GM18526 (cell line): Measurements from ENCODE around the gene ARL15.

ENCODE experiments used
- POLR2A ChIP-seq: IDR thresholded peaks from 3 replicates; pipeline ENCODE4 v1.6.1; 2011; ENCODE audit not compliant: insufficient read length; ENCODE audit errors: extremely low read depth

The ARL15 gene

GRCh38 chr5:53902296-53902907, 408.0 kb downstream of the ARL15 start:
- TF ChIP-seq POLR2A: no peak

- no peak for TF ChIP-seq POLR2A
These were observed 409.7 kb downstream of the ARL15 start for GRCh38 chr5:53900677-53901076.

DNA sequence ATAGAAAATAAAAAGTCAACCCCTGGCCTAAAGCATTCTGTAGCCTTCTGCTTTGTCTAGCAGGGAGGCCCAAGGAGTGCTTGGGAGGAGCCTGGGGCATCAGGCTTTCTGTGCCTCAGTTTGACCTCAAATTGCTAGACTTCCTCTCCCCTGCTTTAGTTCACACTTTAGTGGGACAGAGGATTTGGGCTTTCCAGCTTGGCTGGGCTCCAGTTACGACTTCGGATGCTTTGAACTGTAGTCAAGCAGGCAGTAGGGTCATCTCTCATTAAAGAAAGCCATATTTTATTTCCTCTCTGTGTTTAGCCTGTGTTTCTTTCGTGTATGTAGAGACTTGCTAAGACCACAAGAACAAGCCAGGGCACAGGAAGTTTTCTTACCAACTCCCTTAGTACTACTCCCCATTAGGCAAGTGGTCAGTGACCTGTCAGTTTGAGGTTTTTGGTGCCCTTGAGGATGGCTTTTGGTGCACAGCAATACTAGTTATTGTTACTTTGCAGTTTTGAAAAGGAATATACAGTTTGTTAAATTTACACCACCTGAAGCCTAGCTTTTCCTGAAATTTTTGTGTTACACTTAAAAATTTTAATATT, 415.2 kb downstream of the ARL15 start:
- no peak for TF ChIP-seq POLR2A

DNA sequence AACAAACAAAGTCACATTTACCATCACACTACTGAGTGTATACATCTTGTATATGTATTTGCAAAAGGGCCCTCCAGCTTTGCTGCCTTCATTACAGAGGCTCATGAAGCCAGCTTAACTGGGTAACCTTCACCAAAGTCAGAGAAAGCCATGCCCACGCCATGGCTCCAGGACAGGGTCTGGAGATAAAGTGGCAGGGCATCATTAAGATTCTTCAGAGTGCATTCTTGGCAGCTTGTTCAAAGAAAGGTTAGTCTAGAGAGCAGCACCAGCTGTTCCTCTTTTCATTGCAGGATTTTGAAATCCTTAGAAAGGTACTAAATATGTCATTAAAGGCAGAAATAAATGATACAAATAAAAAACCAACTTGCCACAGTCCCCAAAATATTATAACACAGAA, 416.7 kb downstream of the ARL15 start:
- TF ChIP-seq POLR2A: no peak

GRCh38 chr5:53892224-53892623, 418.1 kb downstream of the ARL15 start:
- TF ChIP-seq POLR2A: no peak

DNA sequence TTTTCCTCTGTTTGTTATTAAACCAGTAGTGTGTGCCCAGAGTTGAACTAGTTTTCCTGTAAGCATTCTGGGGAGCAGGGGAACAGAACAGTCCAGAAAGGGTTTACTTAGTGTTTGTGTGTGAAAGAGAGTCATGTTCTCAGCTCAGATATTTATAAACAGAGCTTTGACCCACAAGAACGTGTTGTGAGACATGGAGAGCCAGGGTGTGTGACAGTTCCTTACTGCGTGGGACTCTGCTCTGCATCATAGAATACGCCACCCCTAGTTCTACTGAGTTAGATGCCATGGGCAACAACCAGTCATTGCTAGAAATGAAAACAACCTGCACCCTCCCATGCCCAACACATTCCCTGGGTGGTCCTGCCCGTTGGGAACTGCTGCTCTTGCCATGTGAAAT, 419.2 kb downstream of the ARL15 start:
- no peak for TF ChIP-seq POLR2A

GRCh38 chr5:53890490-53890889, 419.9 kb downstream of the ARL15 start:
- TF ChIP-seq POLR2A: no peak

GRCh38 chr5:53884844-53885243, 425.5 kb downstream of the ARL15 start:
- TF ChIP-seq POLR2A: no peak

DNA sequence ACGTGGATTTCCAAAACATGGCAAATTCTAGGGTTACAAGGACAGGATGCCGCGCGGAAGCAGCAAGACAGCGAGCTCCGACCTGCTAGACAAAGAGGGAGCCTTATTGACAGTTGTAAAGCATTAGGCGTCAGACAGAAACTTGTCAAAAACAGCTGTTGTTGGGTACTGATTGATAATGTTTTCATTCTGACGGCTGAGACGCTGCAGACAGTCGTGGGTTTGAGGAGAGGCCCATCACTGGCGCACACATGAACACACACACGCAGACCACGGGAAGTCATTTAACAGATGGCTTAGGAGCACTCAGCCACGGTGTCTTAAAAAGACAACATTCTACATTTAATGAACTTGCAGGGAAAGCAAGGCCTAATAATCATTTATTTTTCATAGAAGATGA, 426.0 kb downstream of the ARL15 start:
- TF ChIP-seq POLR2A: no peak

- TF ChIP-seq POLR2A: no peak
These were observed 427.7 kb downstream of the ARL15 start for GRCh38 chr5:53882676-53883031.

GRCh38 chr5:53882006-53882675, 428.2 kb downstream of the ARL15 start:
- no peak for TF ChIP-seq POLR2A

DNA sequence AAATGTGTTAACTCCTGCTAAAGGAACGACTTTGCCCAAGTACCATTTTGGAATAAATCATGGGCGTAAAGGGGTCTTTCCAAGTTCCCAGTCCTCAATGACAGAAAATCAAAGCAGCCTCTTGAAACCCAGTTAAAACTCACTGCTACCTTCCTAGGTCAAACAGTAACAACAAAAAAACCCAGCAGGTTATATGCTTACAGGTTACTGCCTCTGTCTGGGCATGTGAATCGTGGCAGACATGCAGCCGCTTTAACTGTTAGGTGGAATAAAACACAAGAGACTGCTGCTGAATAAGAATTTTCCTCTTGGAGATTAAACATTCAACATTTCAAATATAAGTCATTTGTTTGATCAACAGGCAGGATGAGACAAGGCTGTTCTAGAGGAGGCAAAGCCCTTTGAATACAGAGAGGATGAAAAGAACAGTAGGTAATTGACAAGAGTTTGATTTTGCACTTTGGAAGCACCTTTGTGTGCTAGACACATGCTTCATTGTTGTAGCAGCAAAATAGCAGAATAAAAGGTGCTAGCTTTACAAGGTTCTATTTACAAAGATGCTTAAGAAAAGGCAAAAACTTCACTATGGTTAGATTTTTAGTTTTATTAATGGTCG, 430.6 kb downstream of the ARL15 start:
- TF ChIP-seq POLR2A: no peak

DNA sequence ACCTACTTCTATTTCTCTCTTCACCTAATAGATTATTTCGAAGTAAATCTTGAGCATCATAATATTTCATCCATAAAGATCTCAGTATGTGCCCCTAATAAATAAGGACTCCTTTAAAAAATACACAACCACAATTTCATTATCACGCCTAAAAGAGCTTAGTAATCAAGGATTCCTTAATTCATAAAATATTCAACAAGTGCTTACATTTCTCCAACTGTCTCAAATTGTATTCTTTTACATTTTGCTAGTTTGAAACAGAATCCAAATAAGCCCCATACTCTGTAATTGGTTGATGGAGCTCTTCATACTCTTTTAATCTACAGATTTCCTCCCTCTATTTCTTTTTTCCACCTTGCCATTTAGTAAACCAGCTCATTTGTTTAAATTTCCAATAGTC, 432.4 kb downstream of the ARL15 start:
- no peak for TF ChIP-seq POLR2A

- no peak for TF ChIP-seq POLR2A
These were observed 433.1 kb downstream of the ARL15 start for GRCh38 chr5:53877243-53877642.

- no peak for TF ChIP-seq POLR2A
These were observed 436.0 kb downstream of the ARL15 start for GRCh38 chr5:53874409-53874808.

DNA sequence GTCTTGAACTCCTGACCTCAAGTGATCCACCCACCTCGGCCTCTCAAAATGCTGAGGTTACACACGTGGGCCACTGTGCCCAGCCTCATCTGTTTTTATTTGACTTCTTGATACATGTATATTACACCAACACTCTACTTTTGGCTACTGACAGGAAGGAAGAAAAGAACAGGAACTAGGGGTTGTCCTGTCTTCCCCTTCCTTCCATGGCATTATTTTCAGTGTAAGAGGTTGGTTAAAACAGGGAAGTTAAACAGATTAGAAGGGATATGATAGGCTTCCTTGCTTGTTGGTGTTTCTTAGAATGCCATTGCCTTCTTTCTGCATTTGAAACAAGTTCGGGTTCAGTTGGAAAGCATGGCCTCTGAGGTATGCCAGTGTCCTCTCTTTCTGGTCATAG, 437.1 kb downstream of the ARL15 start:
- TF ChIP-seq POLR2A: no peak
